ENCODE measurements around the gene SNX32.

SNX32 gene

DNA sequence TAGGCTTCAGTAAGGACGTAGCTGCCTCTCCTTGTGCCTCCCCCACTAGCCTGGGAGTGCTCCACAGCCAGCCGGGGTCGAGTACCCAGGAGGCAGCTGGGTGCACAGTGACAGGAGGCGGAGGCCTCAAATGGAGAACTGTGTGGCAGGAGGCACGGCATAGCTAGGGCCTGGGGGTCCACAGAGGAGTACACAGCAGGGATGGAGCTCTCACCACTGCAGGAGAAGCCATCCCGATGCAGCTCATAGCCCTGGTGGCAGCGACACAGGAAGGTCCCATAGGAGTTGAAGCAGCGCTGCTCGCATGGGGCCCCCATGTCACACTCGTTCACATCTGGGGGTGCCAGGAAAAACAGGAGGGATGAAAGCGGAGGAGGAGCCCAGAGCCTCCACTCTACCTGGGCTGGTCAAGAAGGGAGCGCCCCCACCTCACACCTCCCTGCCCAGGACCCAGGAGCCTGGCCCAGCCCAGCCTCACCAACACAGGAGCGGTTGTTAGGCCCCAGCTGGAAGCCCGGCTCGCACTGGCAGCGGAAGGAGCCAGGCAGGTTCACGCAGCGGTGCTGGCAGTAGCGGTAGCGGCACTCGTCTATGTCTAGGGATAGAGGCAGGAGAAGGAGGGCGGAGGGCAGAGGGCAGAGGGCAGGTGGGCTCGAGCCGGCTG, 36.0 kb downstream of the SNX32 start:
- no peak for DNase-seq

- no peak for DNase-seq
Measured at GRCh38 chr11:65870307-65870658, 36.5 kb downstream of the SNX32 start.

GRCh38 chr11:65870706-65871681, 37.2 kb downstream of the SNX32 start:
- no peak for DNase-seq

DNA sequence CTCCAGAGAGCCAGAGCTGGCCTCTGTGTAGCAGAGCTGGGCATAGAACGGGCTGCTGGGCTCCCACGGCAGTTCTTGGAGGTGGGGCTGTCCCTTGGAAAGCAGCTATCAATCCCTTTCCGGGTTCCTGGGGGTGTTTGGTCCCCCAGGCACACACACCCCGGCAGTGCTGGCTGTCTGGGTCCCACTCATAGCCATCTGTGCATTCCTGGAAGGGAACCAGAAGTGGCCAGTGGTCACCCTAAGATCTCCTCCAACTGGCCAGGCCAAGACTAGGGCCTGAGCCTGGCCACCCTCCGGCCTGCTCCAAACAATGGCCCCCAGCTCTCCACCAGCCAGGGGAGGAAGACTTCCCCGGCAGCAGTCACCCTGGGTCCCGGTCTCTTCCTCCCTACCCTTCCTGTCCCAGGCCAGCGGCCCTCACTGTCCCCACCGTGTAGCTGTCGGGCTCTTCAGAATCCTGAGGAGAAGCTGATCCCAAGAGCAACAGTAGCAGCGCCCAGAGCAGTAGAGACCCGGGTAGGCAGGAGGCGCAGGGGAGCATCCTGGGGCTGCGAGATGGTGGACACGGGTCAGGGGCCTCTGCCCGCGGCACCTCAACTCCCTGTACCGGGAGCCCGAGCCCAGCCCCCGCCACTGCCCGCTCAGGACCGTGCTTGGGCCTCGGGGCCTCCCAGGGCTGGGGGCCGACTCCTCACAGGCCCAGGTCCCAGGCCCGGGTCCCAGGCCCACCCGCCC, 38.2 kb downstream of the SNX32 start:
- no peak for DNase-seq

DNA sequence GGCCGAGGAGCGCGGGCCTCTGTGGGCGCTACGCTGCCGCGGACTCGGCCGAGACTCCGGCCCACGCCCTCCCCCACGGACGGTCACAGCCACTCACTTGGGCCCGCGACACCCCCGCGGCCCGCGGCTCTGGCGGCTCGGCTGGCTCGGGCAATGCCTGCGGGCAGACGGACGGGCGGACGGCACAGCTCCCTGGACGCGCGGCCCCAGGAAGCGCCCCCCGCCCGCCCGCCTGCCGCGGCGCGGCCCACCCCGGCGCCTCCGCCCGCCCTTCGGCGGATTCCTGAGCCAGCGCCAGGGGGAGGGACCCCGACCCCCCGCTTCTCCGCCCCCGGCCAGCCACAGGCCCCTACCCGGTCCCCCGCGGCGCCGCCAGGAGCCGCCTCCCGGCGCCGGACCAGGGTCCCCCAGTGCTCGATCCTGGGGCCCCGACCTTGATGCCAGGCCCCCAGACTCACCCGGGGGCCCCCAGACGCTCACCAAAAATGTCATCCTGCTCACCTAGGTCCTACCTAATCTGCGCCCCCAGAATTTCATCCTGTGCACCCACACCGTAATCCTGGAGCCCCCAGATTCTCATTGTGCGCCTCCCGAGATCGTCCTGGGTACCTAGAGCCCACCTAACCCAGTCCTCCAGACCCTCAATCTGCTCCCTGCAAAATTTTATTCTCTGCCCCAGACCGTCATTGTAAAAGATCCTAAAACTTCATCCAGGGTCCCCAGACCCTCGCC, 39.0 kb downstream of the SNX32 start, which contains the start of gene EFEMP2:
EFEMP2 (minus strand) TSS at position 215 of the 732 bp plus-strand sequence. CDS start 446 bp downstream, outside the sequence.
- DNase-seq, result no peak

- peak; percentile 92 for DNase-seq
Measured at GRCh38 chr11:65873318-65874156, 39.8 kb downstream of the SNX32 start.

DNA sequence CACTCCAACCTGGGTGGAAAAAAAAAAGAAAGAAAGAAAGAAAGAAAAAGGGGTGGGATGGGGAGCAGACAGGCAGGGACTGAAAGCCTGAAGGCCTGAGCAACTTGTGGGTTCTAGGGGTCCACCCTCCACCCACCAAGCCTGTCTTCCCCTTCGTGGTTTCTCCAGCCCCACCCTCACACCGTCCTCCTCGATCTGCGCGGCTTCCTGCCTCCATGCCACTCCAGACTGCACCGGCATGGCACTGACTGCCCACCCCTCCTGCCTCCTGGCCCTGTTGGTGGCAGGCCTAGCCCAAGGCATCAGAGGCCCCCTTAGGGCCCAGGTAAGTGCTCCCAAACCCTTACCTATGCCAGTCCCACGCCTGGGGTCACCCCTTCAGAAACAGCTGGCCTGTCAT, 45.9 kb downstream of the SNX32 start, which contains the start of gene CTSW:
CTSW (plus strand) TSS at position 221 of the 400 bp plus-strand sequence; CDS start at position 239, 18 bp downstream.
- DNase-seq, result no peak

DNA sequence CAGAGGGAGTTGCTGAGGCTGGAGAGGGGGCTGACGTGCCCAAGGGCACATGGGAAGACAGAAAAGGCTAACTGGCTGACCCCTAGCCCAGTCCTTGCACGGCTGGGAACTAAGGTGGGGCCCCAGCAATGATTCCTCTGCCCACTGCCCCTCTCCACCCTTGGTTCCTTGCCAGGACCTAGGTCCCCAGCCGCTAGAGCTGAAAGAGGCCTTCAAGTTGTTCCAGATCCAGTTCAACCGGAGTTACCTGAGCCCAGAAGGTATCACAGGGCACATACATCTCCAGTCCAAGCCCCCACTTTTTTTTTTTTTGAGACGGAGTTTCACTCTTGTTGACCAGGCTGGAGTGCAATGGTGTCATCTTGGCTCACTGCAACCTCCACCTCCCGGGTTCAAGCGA, 46.3 kb downstream of the SNX32 start:
- DNase-seq, result no peak

DNA sequence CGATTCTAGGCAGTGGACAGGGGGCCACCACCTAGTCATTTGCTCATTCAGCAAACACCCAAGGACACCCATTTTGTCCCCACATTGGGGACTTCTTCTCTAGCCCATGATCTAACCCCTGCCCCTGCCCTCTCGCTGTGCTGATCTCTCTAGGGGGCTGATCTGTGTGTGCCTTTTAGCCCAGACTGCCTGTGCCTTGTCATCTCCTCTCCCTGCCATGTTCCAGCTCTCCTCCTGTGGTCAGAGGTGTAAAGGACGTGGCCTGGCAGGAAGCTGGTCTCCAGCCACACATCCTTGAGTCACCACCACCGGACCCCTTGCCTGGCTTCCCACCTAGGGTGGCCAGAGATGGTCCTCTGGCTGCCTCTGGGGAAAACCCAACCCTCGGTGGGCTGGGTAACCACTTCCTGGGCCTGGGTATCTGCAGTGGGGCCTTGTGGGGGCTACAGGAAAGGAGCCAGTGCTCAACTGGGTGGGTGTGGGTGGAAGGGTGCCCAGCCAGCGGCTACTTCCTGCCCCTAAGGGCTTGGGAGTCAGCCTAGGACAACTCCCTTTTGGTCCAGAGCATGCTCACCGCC, 47.2 kb downstream of the SNX32 start:
- DNase-seq, result no peak

GRCh38 chr11:65882120-65883057, 48.6 kb downstream of the SNX32 start:
- no peak for DNase-seq

DNA sequence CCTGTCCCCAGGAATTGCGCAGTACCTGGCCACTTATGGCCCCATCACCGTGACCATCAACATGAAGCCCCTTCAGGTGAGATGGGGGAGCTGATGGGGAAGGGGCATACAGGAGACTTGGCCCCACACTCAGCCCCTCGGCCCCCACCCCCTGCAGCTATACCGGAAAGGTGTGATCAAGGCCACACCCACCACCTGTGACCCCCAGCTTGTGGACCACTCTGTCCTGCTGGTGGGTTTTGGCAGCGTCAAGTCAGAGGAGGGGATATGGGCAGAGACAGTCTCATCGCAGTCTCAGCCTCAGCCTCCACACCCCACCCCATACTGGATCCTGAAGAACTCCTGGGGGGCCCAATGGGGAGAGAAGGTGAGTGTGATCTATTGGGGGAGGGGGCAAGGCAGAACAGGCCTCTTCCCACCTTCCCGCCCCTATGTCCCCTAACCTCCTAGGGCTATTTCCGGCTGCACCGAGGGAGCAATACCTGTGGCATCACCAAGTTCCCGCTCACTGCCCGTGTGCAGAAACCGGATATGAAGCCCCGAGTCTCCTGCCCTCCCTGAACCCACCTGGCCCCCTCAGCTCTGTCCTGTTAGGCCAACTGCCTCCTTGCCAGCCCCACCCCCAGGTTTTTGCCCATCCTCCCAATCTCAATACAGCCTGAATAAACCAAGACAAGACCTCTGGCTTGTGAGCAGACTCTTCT, 49.4 kb downstream of the SNX32 start:
- no peak for DNase-seq

DNA sequence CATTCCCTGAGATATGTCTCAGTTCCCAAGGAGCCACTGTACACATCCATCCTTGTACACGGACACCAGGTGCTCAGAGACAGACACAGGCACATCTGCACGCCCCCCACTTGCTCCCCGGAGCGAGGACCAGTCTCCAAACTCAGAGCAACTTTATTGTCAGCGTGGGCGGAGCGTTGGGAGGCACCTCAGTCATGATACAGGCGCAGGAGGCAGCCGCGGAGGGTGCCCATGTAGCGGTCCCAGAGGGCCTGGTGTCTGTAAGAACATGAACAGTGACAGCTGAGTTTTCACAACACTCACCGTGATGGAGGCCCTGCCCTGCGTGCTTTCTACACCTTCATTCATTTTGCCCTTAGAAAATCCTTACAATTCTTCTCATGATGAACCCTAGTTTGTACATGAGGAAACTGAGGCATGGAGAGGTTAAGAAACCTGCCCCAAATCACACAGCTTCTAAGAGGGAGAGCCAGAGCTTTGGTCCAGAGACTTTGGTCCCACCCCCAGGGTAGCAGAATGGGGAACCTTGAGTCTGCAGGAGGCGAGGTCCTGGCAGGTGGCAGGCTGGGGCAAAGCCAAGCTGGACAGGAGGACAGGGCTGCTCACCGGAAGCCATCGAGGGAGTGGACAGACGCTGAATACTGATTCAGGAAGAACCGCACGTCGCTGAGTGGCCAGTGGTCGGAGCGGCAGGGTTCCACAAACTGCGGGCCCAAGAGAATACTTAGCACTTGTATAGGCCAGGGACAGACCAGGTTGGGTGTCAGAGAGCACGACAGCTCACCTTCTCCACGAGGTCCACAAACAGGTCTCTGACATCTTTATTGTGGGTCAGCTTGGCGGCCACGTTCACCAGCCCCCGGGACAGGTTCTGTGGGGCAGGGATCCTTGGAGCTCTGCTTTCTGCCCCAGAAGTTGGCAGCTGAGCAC, 50.3 kb downstream of the SNX32 start:
- DNase-seq, result no peak

- peak; percentile 80 for DNase-seq
Measured at GRCh38 chr11:65884716-65885092, 50.9 kb downstream of the SNX32 start.

- DNase-seq, result no peak
Measured at GRCh38 chr11:65885231-65885630, 51.5 kb downstream of the SNX32 start.

DNA sequence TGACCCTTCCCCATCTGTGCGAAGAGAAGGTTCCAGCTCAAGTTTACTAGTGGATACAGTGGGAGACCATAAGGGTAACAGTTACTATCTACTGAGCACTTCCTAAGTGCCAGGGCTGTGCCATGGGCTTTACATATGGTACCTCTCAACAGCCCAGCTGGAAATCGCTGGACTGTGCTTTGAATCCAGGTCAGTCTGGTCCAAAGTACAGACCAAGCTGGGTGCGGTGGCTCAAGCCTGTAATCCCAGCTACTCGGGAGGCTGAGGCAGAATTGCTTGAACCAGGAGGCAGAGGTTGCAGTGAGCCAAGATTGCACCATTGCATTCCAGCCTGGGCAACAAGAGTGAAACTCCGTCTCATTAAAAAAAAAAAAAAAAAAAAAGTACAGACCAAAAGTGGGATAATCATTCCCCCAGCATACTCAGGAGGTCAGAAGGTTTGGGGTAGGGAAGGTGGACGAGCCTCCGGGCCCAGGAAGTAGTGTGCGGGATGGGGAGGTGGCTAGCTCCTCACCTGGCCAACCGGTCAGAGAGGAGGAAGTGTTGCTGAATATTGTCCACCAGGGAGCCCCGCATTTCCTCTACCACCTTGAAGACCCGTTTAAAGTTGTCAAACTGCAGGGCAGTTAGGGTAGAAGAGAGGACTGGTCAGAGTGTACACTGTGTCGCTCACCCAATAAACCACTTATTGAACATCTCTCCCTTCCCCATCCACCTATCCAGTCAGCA, 52.2 kb downstream of the SNX32 start:
- DNase-seq, result no peak

GRCh38 chr11:65886826-65887722, 53.3 kb downstream of the SNX32 start:
- DNase-seq, result no peak
